Mesendoderm (in vitro differentiated cells): ENCODE measurements around the gene OTOP3.

Source experiments
- DNase-seq: peaks from one replicate; pipeline ENCODE4 v3.0.0; 2013
- H2AK5ac ChIP-seq: 2 replicates; pipeline ENCODE4 v1.6.1; 2013; ENCODE audit warnings: low read length, inconsistent platforms
- H2BK120ac ChIP-seq: 2 replicates; pipeline ENCODE4 v1.6.1; 2013; ENCODE audit warnings: low read depth, mild to moderate bottlenecking, low read length, moderate library complexity, mixed read lengths
- H2BK15ac ChIP-seq: replicated peaks from 2 replicates; pipeline ENCODE4 v1.6.1; 2013; ENCODE audit warnings: low read depth, mild to moderate bottlenecking, moderate library complexity
- H2BK5ac ChIP-seq: 2 replicates; pipeline ENCODE4 v1.6.1; 2013; ENCODE audit warnings: low read length, inconsistent platforms
- H3K18ac ChIP-seq: 2 replicates; pipeline ENCODE4 v1.6.1; 2013; ENCODE audit warnings: mild to moderate bottlenecking, low read length, mixed read lengths
- H3K23ac ChIP-seq: one replicate; pipeline ENCODE4 v1.6.1; 2013; ENCODE audit warnings: low read length
- H3K27ac ChIP-seq: 2 replicates; pipeline ENCODE4 v1.5.1; 2013; ENCODE audit warnings: low read depth, mild to moderate bottlenecking, inconsistent platforms, low read length, moderate library complexity
- H3K27me3 ChIP-seq: 2 replicates; pipeline ENCODE4 v1.6.1; 2013; ENCODE audit warnings: low read length, control low read depth, mild to moderate bottlenecking, inconsistent platforms; ENCODE audit not compliant: insufficient read depth, poor library complexity
- H3K36me3 ChIP-seq: 2 replicates; pipeline ENCODE4 v1.6.1; 2013; ENCODE audit warnings: low read length, inconsistent platforms; ENCODE audit not compliant: control insufficient read depth, insufficient read depth
- H3K4ac ChIP-seq: one replicate; pipeline ENCODE4 v1.6.1; 2013; ENCODE audit warnings: low read depth, mild to moderate bottlenecking, low read length, moderate library complexity
- H3K4me1 ChIP-seq: 2 replicates; pipeline ENCODE4 v1.6.1; 2013; ENCODE audit warnings: low read depth, low read length, inconsistent platforms; ENCODE audit not compliant: control insufficient read depth
- H3K4me2 ChIP-seq: 2 replicates; pipeline ENCODE4 v1.6.1; 2013; ENCODE audit warnings: low read length
- H3K4me3 ChIP-seq: 2 replicates; pipeline ENCODE4 v1.5.1; 2013; ENCODE audit warnings: mild to moderate bottlenecking, low read length
- H3K56ac ChIP-seq: one replicate; pipeline ENCODE4 v1.6.1; 2013; ENCODE audit warnings: low read length
- H3K79me1 ChIP-seq: 2 replicates; pipeline ENCODE4 v1.6.1; 2013; ENCODE audit warnings: low read length, inconsistent platforms
- H3K79me2 ChIP-seq: 2 replicates; pipeline ENCODE4 v1.6.1; 2013; ENCODE audit warnings: mild to moderate bottlenecking, low read length; ENCODE audit not compliant: control insufficient read depth, insufficient read depth
- H3K9ac ChIP-seq: 2 replicates; pipeline ENCODE4 v1.6.1; 2013; ENCODE audit warnings: low read length, inconsistent platforms
- H4K5ac ChIP-seq: one replicate; pipeline ENCODE4 v1.6.1; 2013; ENCODE audit warnings: low read length
- H4K8ac ChIP-seq: one replicate; pipeline ENCODE4 v1.6.1; 2013; ENCODE audit warnings: low read depth, mild to moderate bottlenecking, control low read depth, low read length, moderate library complexity
- WGBS: extraction: QIAGEN DNeasy Blood & Tissue Kit; methylation state at CpG from one replicate; pipeline ENCODE4 v1.1.7; 2013; ENCODE audit warnings: low lambda C conversion rate, missing lambda C conversion rate; ENCODE audit not compliant: insufficient coverage; ENCODE audit errors: extremely low coverage; 5-methylcytosine and 5-hydroxymethylcytosine counted together

Gene OTOP3

DNA sequence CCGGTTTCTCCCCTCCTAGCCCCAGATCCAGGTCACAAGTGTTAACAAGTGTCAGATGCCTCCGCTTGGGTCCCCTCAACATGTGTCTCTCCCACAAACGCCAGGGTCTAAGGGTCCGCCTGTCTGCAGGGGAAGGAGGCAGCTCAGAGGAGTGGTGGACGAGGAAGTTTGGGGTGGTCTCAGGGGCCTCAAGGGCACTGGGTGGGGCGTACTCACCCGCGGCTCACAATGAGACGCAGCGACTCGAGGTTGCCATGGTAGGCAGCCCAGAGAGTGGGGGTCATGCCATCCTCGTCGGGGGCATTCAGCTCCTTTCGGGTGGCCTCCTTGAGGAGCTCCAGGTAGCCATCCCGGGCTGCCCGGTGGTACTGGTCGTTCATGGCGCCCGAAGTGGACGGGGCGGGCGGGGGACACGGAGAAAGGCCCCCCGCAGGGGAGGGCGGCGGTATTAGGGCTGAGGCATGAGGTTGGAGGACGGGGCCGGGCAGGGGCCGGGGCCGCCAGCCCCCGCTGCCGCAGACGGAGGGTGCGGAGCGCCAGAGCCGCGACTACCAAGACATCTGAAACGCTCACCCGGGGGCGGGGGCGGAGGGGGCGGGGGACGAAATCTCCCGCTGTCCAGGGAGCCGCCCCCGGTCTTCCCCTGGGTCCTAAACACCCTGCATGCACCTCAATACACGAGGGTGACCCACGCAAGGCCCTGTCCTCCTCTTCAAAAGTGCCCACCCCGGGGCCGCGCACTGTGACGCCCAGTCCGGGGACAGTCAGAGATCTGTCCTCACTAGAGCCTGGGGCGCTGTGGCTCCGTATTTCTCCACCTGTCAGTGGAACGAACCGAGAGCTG, 12.8 kb upstream of the OTOP3 start, which contains the start of gene USH1G:
Gene USH1G, minus strand, starts transcription at position 562 of the 844 bp plus-strand sequence. Its CDS starts 182 bp downstream, at position 380.
- peak within 1 kb of the TSS; percentile 29 for H3K9ac ChIP-seq
- no peaks in the 10 kb centered on the region for H3K36me3 ChIP-seq
- no peak within 1 kb of the TSS for H3K18ac ChIP-seq
- H3K27me3 ChIP-seq, result peaks cover 32% of the 10 kb centered on the region
- H3K27ac ChIP-seq, result no peak within 1 kb of the TSS
- no CpG with 5 or more reads among the region's 57 CpGs for WGBS
- no peak within 1 kb of the TSS for H3K4me3 ChIP-seq
- H2AK5ac ChIP-seq, result no peak within 1 kb of the TSS
- H3K4me2 ChIP-seq, result peak within 1 kb of the TSS; percentile 61
- H3K4me1 ChIP-seq, result no peaks in the 10 kb centered on the region
- no peak within 1 kb of the TSS for H4K8ac ChIP-seq
- peak within 1 kb of the TSS; percentile 49 for H3K56ac ChIP-seq
- no peak for DNase-seq
- H2BK5ac ChIP-seq, result no peak within 1 kb of the TSS
- no peak within 1 kb of the TSS for H2BK120ac ChIP-seq
- H3K79me1 ChIP-seq, result no peaks in the 10 kb centered on the region
- no peaks in the 10 kb centered on the region for H3K79me2 ChIP-seq
- H3K4ac ChIP-seq, result no peak within 1 kb of the TSS
- H3K23ac ChIP-seq, result no peak within 1 kb of the TSS
- no peak within 1 kb of the TSS for H2BK15ac ChIP-seq
- H4K5ac ChIP-seq, result no peak within 1 kb of the TSS

DNA sequence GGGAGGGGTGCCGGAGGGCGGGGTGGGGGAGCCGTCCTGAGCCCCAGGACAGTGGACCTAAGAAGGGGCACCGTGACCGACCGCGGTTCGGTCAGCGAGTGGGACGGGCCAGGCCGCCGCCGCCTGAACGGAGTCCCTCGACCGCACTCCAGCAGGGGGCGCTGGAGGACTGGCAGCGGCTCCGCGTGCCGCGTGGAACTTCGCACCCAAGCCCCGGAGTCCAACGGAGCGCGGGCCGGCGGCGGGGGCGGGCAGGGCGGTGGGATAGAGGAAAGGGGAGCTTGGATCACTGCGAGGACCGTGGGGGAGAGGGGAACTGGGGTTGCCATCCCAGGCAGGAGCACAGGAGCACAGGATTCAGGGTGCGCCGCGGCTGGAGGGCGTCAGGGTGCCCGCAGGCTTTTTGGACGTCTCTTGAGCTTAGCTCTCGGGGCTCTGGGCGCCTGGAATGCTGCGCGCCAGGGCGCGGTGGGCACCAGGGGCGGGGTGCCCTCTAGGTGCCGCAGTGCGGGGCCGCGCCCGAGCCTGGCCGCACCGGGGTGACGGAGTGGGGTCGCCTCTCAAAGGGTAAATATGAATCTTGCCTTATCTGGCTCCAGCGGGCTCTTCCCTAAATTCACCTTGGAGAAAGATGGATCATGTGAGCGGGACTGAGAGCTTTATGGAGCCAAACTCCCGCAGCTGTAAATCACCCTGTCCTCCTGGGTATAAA, 12.0 kb upstream of the OTOP3 start:
- peak overlapping the region; percentile 61 for H3K4me2 ChIP-seq
- no peak overlapping the region for H3K4ac ChIP-seq
- no peak overlapping the region for H3K23ac ChIP-seq
- H3K79me1 ChIP-seq, result no peaks in the 10 kb centered on the region
- no peaks in the 10 kb centered on the region for H3K79me2 ChIP-seq
- no peak overlapping the region for H4K5ac ChIP-seq
- no peak overlapping the region for H4K8ac ChIP-seq
- no peak overlapping the region for H2BK120ac ChIP-seq
- no peak overlapping the region for H3K9ac ChIP-seq
- no peak overlapping the region for H3K4me3 ChIP-seq
- no peak overlapping the region for H3K18ac ChIP-seq
- H3K36me3 ChIP-seq, result no peaks in the 10 kb centered on the region
- H2BK15ac ChIP-seq, result no peak overlapping the region
- no peak overlapping the region for H3K27ac ChIP-seq
- H2AK5ac ChIP-seq, result no peak overlapping the region
- no peaks in the 10 kb centered on the region for H3K4me1 ChIP-seq
- peaks cover 32% of the 10 kb centered on the region for H3K27me3 ChIP-seq
- peak; percentile 37 for DNase-seq
- WGBS, result no CpG with 5 or more reads among the region's 59 CpGs
- H2BK5ac ChIP-seq, result no peak overlapping the region
- H3K56ac ChIP-seq, result peak overlapping the region; percentile 49

DNA sequence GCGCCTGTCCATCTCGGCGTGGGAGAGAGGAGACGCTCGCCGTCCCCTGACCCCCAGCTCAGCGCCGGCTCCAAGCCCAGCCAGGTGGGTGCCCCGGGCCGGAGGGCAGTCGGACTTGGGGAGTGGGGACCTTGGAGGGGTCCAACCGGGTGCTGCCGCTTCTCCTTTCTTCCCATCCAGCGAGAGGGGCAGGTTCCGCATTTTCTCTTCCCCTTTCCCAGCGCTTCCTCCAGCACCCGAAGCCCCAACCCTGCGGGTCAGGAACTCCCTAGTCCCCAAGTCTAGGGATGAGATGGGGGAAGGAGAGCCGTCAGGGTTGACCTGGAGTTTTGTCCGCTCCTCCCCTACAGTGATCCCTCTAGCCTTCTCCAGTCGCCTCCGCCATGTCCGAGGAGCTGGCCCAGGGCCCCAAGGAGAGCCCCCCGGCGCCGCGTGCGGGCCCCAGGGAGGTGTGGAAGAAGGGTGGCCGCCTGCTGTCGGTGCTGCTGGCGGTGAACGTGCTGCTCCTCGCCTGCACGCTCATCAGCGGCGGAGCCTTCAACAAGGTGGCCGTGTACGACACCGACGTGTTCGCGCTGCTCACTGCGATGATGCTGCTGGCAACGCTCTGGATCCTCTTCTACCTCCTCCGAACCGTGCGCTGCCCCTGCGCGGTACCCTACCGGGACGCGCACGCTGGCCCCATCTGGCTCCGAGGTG, 11.3 kb upstream of the OTOP3 start, which contains the start of gene OTOP2:
Gene OTOP2, plus strand, starts transcription at position 24 of the 699 bp plus-strand sequence. Its CDS starts 360 bp downstream, at position 384.
- DNase-seq, result no peak
- no CpG with 5 or more reads among the region's 54 CpGs for WGBS
- H3K4ac ChIP-seq, result no peak within 1 kb of the TSS

DNA sequence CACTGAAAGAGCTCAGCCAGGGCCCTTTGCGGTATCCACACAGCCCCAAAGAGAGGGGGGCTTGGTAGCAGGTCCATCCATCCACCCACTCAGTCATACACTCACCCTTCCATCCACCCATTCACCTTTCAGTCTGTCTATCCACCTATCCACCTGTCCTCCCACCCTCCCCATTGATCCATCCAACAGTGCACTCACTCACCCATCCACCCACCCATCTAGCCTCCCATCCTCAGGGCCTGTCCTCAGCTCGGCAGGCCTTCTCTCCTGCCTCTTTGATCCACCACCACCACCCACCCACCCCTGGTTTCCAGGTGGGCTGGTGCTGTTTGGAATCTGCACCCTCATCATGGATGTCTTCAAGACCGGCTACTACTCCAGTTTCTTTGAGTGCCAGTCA, 10.5 kb upstream of the OTOP3 start:
- Histone ChIP-seq H3K27me3 (peaks cover 32% of the 10 kb centered on the region), H3K79me2 (no peaks in the 10 kb centered on the region), H2BK5ac (no peak overlapping the region), H3K4ac (no peak overlapping the region), H3K4me3 (no peak overlapping the region), H3K79me1 (no peaks in the 10 kb centered on the region), H3K36me3 (no peaks in the 10 kb centered on the region), H3K4me2 (no peak overlapping the region), H4K8ac (no peak overlapping the region), H3K23ac (no peak overlapping the region), H2BK15ac (no peak overlapping the region), H2AK5ac (no peak overlapping the region), H2BK120ac (no peak overlapping the region), H4K5ac (no peak overlapping the region), H3K18ac (no peak overlapping the region), H3K27ac (no peak overlapping the region), H3K56ac (no peak overlapping the region), H3K4me1 (no peaks in the 10 kb centered on the region), H3K9ac (no peak overlapping the region)
- WGBS, result no CpG with 5 or more reads among the region's 3 CpGs
- no peak for DNase-seq

More for the DNA sequence above, 11.3 kb upstream of the OTOP3 start, which contains the start of gene OTOP2:
- no peaks in the 10 kb centered on the region for H3K79me2 ChIP-seq
- peak within 1 kb of the TSS; percentile 61 for H3K4me2 ChIP-seq
- peaks cover 32% of the 10 kb centered on the region for H3K27me3 ChIP-seq
- no peaks in the 10 kb centered on the region for H3K79me1 ChIP-seq
- H4K5ac ChIP-seq, result no peak within 1 kb of the TSS
- no peak within 1 kb of the TSS for H3K9ac ChIP-seq
- no peak within 1 kb of the TSS for H4K8ac ChIP-seq
- no peak within 1 kb of the TSS for H2BK15ac ChIP-seq
- H3K27ac ChIP-seq, result no peak within 1 kb of the TSS
- H3K18ac ChIP-seq, result no peak within 1 kb of the TSS
- H3K56ac ChIP-seq, result peak within 1 kb of the TSS; percentile 49
- H3K23ac ChIP-seq, result peak within 1 kb of the TSS; percentile 89
- H3K4me1 ChIP-seq, result no peaks in the 10 kb centered on the region
- no peak within 1 kb of the TSS for H2BK120ac ChIP-seq
- H2AK5ac ChIP-seq, result no peak within 1 kb of the TSS
- H3K36me3 ChIP-seq, result no peaks in the 10 kb centered on the region
- H2BK5ac ChIP-seq, result no peak within 1 kb of the TSS
- no peak within 1 kb of the TSS for H3K4me3 ChIP-seq

DNA sequence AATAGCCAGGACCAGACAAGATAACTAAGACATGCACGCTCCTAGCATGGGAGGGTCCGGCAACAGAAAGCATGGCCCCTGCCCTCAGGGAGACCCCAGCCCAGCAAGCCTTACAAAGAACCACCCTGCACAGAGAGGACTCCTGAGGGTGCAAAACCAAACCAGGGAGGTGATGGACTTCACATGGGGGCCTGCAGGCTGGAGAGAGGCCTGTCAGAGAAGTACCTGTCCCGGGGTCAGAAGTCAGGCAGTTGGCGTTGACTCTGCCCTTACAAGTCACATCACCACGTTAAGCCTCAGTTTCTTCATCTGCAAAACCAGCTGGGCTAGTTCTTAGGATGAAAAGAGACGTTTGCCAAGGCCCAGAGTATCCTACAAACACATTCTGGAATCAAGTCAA, 6.9 kb upstream of the OTOP3 start:
- H2BK15ac ChIP-seq, result no peak overlapping the region
- no CpG with 5 or more reads among the region's 6 CpGs for WGBS

More for the DNA sequence above, 6.9 kb upstream of the OTOP3 start:
- no peak overlapping the region for H3K4me2 ChIP-seq
- H3K4me1 ChIP-seq, result no peaks in the 10 kb centered on the region
- no peak for DNase-seq
- peaks cover 28% of the 10 kb centered on the region for H3K27me3 ChIP-seq
- H3K18ac ChIP-seq, result no peak overlapping the region
- H3K23ac ChIP-seq, result no peak overlapping the region
- no peak overlapping the region for H3K27ac ChIP-seq
- H3K4ac ChIP-seq, result no peak overlapping the region
- H2AK5ac ChIP-seq, result no peak overlapping the region
- no peak overlapping the region for H3K56ac ChIP-seq
- no peak overlapping the region for H3K4me3 ChIP-seq
- no peaks in the 10 kb centered on the region for H3K79me2 ChIP-seq
- no peak overlapping the region for H4K8ac ChIP-seq
- no peak overlapping the region for H2BK120ac ChIP-seq
- H4K5ac ChIP-seq, result no peak overlapping the region
- H3K79me1 ChIP-seq, result no peaks in the 10 kb centered on the region
- no peak overlapping the region for H3K9ac ChIP-seq
- H3K36me3 ChIP-seq, result no peaks in the 10 kb centered on the region
- no peak overlapping the region for H2BK5ac ChIP-seq
